IMR-90 (cell line): ENCODE data around the gene FBXW12. TPM values are rescaled to one million over a fixed set of nuclear protein-coding genes. Genes with fewer than 3 reads are reported as not detected.

Source experiments
- ATAC-seq: fragments of 200-7000 bp; cut with Tn5 transposase; 2 replicates; pipeline ENCODE4 v1.9.1; 2020; ENCODE audit warnings: low read depth, mild to moderate bottlenecking, moderate library complexity
- BruUV-seq: library from RNA; stranded (reverse); fragments of 400-500 nt; replicated peaks from 2 replicates; lab custom pipeline; 2021; lab: Mats Ljungman, UMichigan
- CTCF ChIA-PET: fragments of 300-600 bp; formaldehyde crosslinking; extraction: SDS; loops from one replicate; lab custom pipeline; 2021; ENCODE audit warnings: antibody characterized with exemption; lab: Yijun Ruan, JAX
- POLR2A ChIA-PET: fragments of 300-600 bp; sonication (Branson Sonifier 250); formaldehyde crosslinking; loops from one replicate; lab custom pipeline; 2022; ENCODE audit warnings: antibody characterized with exemption; ENCODE audit not compliant: unreplicated experiment; lab: Charles Lee
- DNase-seq: peaks from one replicate; pipeline ENCODE4 v3.0.0; 2013
- H2AFZ ChIP-seq: replicated peaks from 2 replicates; pipeline ENCODE3; 2013; ENCODE audit warnings: low read length, mild to moderate bottlenecking; ENCODE audit not compliant: poor library complexity
- H2AK5ac ChIP-seq: 2 replicates; pipeline ENCODE4 v1.6.1; 2013; ENCODE audit warnings: low read depth, low read length, inconsistent platforms
- H2AK9ac ChIP-seq: replicated peaks from 2 replicates; pipeline ENCODE3; 2013; ENCODE audit warnings: mild to moderate bottlenecking, low read depth, low read length, moderate library complexity; ENCODE audit not compliant: poor library complexity
- H2BK120ac ChIP-seq: 2 replicates; pipeline ENCODE4 v1.6.1; 2013; ENCODE audit warnings: low read depth, low read length, inconsistent platforms
- H2BK15ac ChIP-seq: 3 replicates; pipeline ENCODE4 v1.6.1; 2013; ENCODE audit warnings: low read depth, low read length, inconsistent platforms
- H2BK20ac ChIP-seq: 2 replicates; pipeline ENCODE4 v1.6.1; 2013; ENCODE audit warnings: low read depth, mild to moderate bottlenecking, inconsistent platforms, low read length, moderate library complexity
- H2BK5ac ChIP-seq: 2 replicates; pipeline ENCODE4 v1.6.1; 2013; ENCODE audit warnings: mild to moderate bottlenecking, low read depth, low read length, inconsistent platforms; ENCODE audit not compliant: poor library complexity, severe bottlenecking
- H3K14ac ChIP-seq: replicated peaks from 2 replicates; pipeline ENCODE4 v1.6.1; 2013; ENCODE audit warnings: low read depth, low read length, inconsistent platforms
- H3K18ac ChIP-seq: 2 replicates; pipeline ENCODE4 v1.6.1; 2013; ENCODE audit warnings: low read depth, low read length, control low read depth
- H3K23ac ChIP-seq: 2 replicates; pipeline ENCODE4 v1.6.1; 2013; ENCODE audit warnings: low read depth, low read length, inconsistent platforms
- H3K27ac ChIP-seq: 2 replicates; pipeline ENCODE4 v1.5.1; 2013; ENCODE audit warnings: mild to moderate bottlenecking, control low read depth, low read length; ENCODE audit not compliant: insufficient read depth
- H3K27me3 ChIP-seq: 2 replicates; pipeline ENCODE4 v1.6.1; 2013; ENCODE audit warnings: low read length; ENCODE audit not compliant: control insufficient read depth, insufficient read depth
- H3K36me3 ChIP-seq: 2 replicates; pipeline ENCODE4 v1.6.1; 2013; ENCODE audit warnings: low read length, mixed read lengths; ENCODE audit not compliant: control insufficient read depth, insufficient read depth
- H3K4ac ChIP-seq: 2 replicates; pipeline ENCODE4 v1.6.1; 2013; ENCODE audit warnings: low read depth, low read length, inconsistent platforms
- H3K4me1 ChIP-seq: 2 replicates; pipeline ENCODE4 v1.6.1; 2013; ENCODE audit warnings: low read length, mixed read lengths; ENCODE audit not compliant: control insufficient read depth, insufficient read depth
- H3K4me2 ChIP-seq: 2 replicates; pipeline ENCODE4 v1.6.1; 2013; ENCODE audit warnings: low read depth, mild to moderate bottlenecking, control low read depth, low read length, moderate library complexity
- H3K4me3 ChIP-seq: 2 replicates; pipeline ENCODE4 v1.5.1; 2013; ENCODE audit warnings: low read depth, mild to moderate bottlenecking, control low read depth, low read length, moderate library complexity; ENCODE audit not compliant: insufficient read depth
- H3K56ac ChIP-seq: 2 replicates; pipeline ENCODE4 v1.6.1; 2013; ENCODE audit warnings: low read length, inconsistent platforms; ENCODE audit not compliant: insufficient read depth; ENCODE audit errors: extremely low read depth
- H3K79me1 ChIP-seq, 2 experiments: 2 replicates each; pipeline ENCODE4 v1.6.1; 2013; ENCODE audit warnings: low read length in 2 of 2, inconsistent platforms in 1 of 2, low read depth in 1 of 2
- H3K9ac ChIP-seq: 2 replicates; pipeline ENCODE4 v1.6.1; 2013; ENCODE audit warnings: low read depth, low read length, control low read depth
- H3K9me1 ChIP-seq: 2 replicates; pipeline ENCODE4 v1.6.1; 2013; ENCODE audit warnings: low read length, inconsistent platforms; ENCODE audit not compliant: insufficient read depth
- H3K9me3 ChIP-seq: 2 replicates; pipeline ENCODE4 v1.6.1; 2013; ENCODE audit warnings: low read length; ENCODE audit not compliant: control insufficient read depth, insufficient read depth
- H4K20me1 ChIP-seq: 2 replicates; pipeline ENCODE4 v1.6.1; 2013; ENCODE audit warnings: low read length, inconsistent platforms; ENCODE audit not compliant: insufficient read depth
- H4K5ac ChIP-seq: 2 replicates; pipeline ENCODE4 v1.6.1; 2013; ENCODE audit warnings: mild to moderate bottlenecking, low read depth, low read length, control low read depth
- H4K8ac ChIP-seq, 2 experiments: 2 replicates each; pipeline ENCODE4 v1.6.1; 2013; ENCODE audit warnings: low read depth in 2 of 2, low read length in 2 of 2, control low read depth in 1 of 2, inconsistent platforms in 1 of 2
- H4K91ac ChIP-seq: 2 replicates; pipeline ENCODE4 v1.6.1; 2013; ENCODE audit warnings: low read depth, low read length, inconsistent platforms; ENCODE audit not compliant: insufficient read depth
- MAFK ChIP-seq: IDR thresholded peaks from 2 replicates; pipeline ENCODE4 v1.6.1; 2012; ENCODE audit warnings: low read depth, low read length, improper control_type of control experiment
- MAZ ChIP-seq: IDR thresholded peaks from 2 replicates; pipeline ENCODE4 v1.6.1; 2012; ENCODE audit warnings: low read depth, mild to moderate bottlenecking, low read length, improper control_type of control experiment, moderate library complexity, borderline replicate concordance
- MXI1 ChIP-seq: IDR thresholded peaks from 2 replicates; pipeline ENCODE4 v1.6.1; 2012; ENCODE audit warnings: low read depth, mild to moderate bottlenecking, low read length, moderate library complexity, borderline replicate concordance
- RAD21 ChIP-seq: IDR thresholded peaks from 2 replicates; pipeline ENCODE4 v1.6.1; 2012; ENCODE audit warnings: low read length, improper control_type of control experiment
- WGBS, 2 experiments: methylation state at CpG; one replicate each; pipeline versions ENCODE4 v1.1.5 to v1.1.7; 2013; ENCODE audit warnings: missing lambda C conversion rate in 2 of 2; ENCODE audit not compliant: insufficient read length in 1 of 2; ENCODE audit errors: extremely low coverage in 2 of 2; 5-methylcytosine and 5-hydroxymethylcytosine counted together
- dilution Hi-C: fragments of 300-500 bp; cut with HindIII; formaldehyde crosslinking; loops from one replicate; pipeline ENCODE4 v1.14.3; 2018; ENCODE audit warnings: low sequenced_read_pairs; ENCODE audit not compliant: unreplicated experiment
- in situ Hi-C: fragments of 300-500 bp; cut with MboI; formaldehyde crosslinking; loops from 3 replicates; pipeline ENCODE4 v1.14.3; 2019; ENCODE audit warnings: low sequenced_read_pairs, inconsistent platforms, mixed read lengths
- intact Hi-C: fragments of 100-400 bp; cut with micrococcal nuclease; formaldehyde crosslinking; loops from 2 replicates; pipeline ENCODE4 v1.10.0; 2022
- polyA plus RNA-seq, 3 experiments: library from polyadenylated mRNA; depleted of rRNA; stranded (reverse); fragments of >200 nt; gene quantifications; 2 replicates each; pipeline ENCODE4 v1.2.3, GENCODE V29; 2012; ENCODE audit warnings: low replicate concordance in 1 of 3
- total RNA-seq: library from RNA; depleted of rRNA; stranded (reverse); fragments of >200 nt; gene quantifications from 2 replicates; pipeline ENCODE4 v1.2.3, GENCODE V29; 2012

Gene FBXW12
- total and polyA plus RNA-seq, 2 of the 4 experiments (the other 2 are of a cell fraction) = not detected

DNA sequence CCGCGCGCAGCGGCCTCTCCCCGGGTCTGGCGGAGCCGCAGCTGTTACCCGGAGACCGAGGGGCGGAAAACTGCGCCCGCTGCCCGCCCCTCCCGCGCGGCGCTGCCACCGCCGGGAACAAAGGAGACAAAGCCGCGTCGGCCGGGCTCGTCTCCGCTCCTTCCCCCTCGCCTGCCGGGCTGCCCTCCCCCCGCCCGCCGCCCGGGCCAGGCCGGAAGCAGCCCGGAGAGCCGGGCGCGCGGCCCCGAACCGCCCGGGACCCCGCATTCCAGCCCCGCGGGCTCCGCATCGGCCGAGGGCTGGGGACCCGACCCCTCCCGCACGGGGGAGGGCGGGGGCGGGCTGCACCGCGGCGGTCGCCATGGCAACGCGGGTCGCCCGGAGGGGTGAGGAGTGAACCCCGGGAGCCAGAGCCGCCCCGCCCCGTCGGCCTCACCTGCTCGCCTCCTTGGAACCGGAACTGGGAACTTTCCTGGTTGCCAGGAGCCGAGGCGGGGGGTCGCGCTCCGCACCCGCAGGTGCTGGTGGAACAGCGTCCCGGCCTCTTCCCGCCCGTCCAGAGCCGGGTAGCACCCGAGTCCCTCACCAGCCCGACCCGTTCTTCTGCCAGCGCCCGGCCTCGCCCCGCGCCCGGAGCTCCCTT, 57.4 kb downstream of the FBXW12 start:
- H3K9me3 ChIP-seq = no peaks in the 10 kb centered on the region
- peaks cover 16% of the 10 kb centered on the region for H3K9me1 ChIP-seq
- dilution Hi-C loops (no loop called here), in situ Hi-C loops (no loop called here), intact Hi-C loops (no loop called here)
- 0 out of 2 replicates have a peak overlapping the region, but pooled peaks have one; percentile 10 for H4K5ac ChIP-seq
- WGBS, 2 experiments = 0% methylated on average over 28 of the region's 86 CpGs; no CpG with 5 or more reads in 1 of the 2 experiments
- H3K4me3 ChIP-seq = peak overlapping the region; percentile 50
- peak overlapping the region; percentile 18; the same call in 1 of the 2 replicates for H2BK120ac ChIP-seq
- H2BK5ac ChIP-seq = peak overlapping the region; percentile 50
- H3K4ac ChIP-seq = peak overlapping the region; percentile 70
- H3K27ac ChIP-seq = peak overlapping the region; percentile 49
- H3K14ac ChIP-seq = peak overlapping the region; percentile 57
- H2AFZ ChIP-seq = peak overlapping the region; percentile 98
- peaks cover 21 to 50% of the 10 kb centered on the region in 2 experiments; a peak in 3 of 4 replicates for H3K79me1 ChIP-seq
- H3K36me3 ChIP-seq = peaks cover 18% of the 10 kb centered on the region
- peak overlapping the region; percentile 62 for H3K9ac ChIP-seq
- H2AK5ac ChIP-seq = peak overlapping the region; percentile 44; the same call in 1 of the 2 replicates
- ATAC-seq (peak; percentile 66), DNase-seq (peak; percentile 8)
- H4K91ac ChIP-seq = peak overlapping the region; percentile 57; the same call in 1 of the 2 replicates
- CTCF ChIA-PET = interaction anchor here (1.2 kb wide), 1 partner anchor 29 kb away, joined by 3 read pairs; no protein-coding TSS in a partner anchor
- H3K18ac ChIP-seq = peak overlapping the region; percentile 20; the same call in 1 of the 2 replicates
- no TSS peak for BruUV-seq
- POLR2A ChIA-PET = no interaction called here
- H4K20me1 ChIP-seq = peaks cover 26% of the 10 kb centered on the region
- peak overlapping the region; percentile 77 for H3K4me2 ChIP-seq
- no peaks in the 10 kb centered on the region for H3K27me3 ChIP-seq
- peaks cover 29% of the 10 kb centered on the region for H3K4me1 ChIP-seq
- no peak overlapping the region; the same call in 1 of the 2 replicates for H3K23ac ChIP-seq
- no peak overlapping the region for H2BK15ac ChIP-seq
- TF ChIP-seq MXI1 (no peak), RAD21 (no peak), MAZ (0 out of 2 replicates have a peak, but pooled peaks have one; percentile 41), MAFK (no peak)
- H4K8ac ChIP-seq = peak overlapping the region; percentile 67 to 82
- peak overlapping the region; percentile 98 for H2AK9ac ChIP-seq
- no peak overlapping the region for H2BK20ac ChIP-seq
- no peak overlapping the region for H3K56ac ChIP-seq
